Astrocyte (in vitro differentiated cells and primary cell): Measurements from ENCODE around the gene TGM2.

ENCODE experiments used
- EZH2 ChIP-seq: IDR thresholded peaks from 2 replicates; pipeline ENCODE4 v1.6.1; 2012; ENCODE audit warnings: mild to moderate bottlenecking, low read length, inconsistent platforms; ENCODE audit not compliant: insufficient read depth
- TF ChIP-seq, protein P1 (sequence below): IDR thresholded peaks from 2 replicates; pipeline ENCODE4 v1.5.1; 2011; ENCODE audit warnings: low read depth, mild to moderate bottlenecking, inconsistent platforms, low read length, moderate library complexity; ENCODE audit not compliant: insufficient read depth

GRCh38 chr20:38129248-38129865 lies 35.7 kb downstream of the TGM2 start:
- TF ChIP-seq, protein P1, sequence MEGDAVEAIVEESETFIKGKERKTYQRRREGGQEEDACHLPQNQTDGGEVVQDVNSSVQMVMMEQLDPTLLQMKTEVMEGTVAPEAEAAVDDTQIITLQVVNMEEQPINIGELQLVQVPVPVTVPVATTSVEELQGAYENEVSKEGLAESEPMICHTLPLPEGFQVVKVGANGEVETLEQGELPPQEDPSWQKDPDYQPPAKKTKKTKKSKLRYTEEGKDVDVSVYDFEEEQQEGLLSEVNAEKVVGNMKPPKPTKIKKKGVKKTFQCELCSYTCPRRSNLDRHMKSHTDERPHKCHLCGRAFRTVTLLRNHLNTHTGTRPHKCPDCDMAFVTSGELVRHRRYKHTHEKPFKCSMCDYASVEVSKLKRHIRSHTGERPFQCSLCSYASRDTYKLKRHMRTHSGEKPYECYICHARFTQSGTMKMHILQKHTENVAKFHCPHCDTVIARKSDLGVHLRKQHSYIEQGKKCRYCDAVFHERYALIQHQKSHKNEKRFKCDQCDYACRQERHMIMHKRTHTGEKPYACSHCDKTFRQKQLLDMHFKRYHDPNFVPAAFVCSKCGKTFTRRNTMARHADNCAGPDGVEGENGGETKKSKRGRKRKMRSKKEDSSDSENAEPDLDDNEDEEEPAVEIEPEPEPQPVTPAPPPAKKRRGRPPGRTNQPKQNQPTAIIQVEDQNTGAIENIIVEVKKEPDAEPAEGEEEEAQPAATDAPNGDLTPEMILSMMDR = no peak
- TF ChIP-seq EZH2 = no peak
